ENCODE measurements around the gene RSF1.

The RSF1 gene

GRCh38 chr11:77814848-77815247 is 5.7 kb downstream of the RSF1 start:
- H3K9ac ChIP-seq (ENCODE audit: low read length) = no peak overlapping the region
- H3K4me2 ChIP-seq (ENCODE audit: low read length) = no peak overlapping the region
- peaks cover 95% of the 10 kb centered on the region for H3K79me2 ChIP-seq (ENCODE audit: low read length)
- H3K36me3 ChIP-seq (replicated peaks; ENCODE audit: low read depth, low read length) = peaks cover 32% of the 10 kb centered on the region
- no peak overlapping the region for H2AFZ ChIP-seq (ENCODE audit: low read depth, low read length)
- H3K9me3 ChIP-seq (ENCODE audit: insufficient read depth, low read length) = 0 out of 2 replicates have a peak, but pooled peaks cover 3% of the 10 kb centered on the region
- no peak overlapping the region for H3K4me3 ChIP-seq (ENCODE audit: low read length)
- peaks cover 82% of the 10 kb centered on the region for H4K20me1 ChIP-seq (ENCODE audit: insufficient read depth, low read length)
- TF ChIP-seq, protein P1, sequence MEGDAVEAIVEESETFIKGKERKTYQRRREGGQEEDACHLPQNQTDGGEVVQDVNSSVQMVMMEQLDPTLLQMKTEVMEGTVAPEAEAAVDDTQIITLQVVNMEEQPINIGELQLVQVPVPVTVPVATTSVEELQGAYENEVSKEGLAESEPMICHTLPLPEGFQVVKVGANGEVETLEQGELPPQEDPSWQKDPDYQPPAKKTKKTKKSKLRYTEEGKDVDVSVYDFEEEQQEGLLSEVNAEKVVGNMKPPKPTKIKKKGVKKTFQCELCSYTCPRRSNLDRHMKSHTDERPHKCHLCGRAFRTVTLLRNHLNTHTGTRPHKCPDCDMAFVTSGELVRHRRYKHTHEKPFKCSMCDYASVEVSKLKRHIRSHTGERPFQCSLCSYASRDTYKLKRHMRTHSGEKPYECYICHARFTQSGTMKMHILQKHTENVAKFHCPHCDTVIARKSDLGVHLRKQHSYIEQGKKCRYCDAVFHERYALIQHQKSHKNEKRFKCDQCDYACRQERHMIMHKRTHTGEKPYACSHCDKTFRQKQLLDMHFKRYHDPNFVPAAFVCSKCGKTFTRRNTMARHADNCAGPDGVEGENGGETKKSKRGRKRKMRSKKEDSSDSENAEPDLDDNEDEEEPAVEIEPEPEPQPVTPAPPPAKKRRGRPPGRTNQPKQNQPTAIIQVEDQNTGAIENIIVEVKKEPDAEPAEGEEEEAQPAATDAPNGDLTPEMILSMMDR (IDR thresholded peaks at IDR 0.05; ENCODE audit: low read depth, low read length) = no peak
- TF ChIP-seq EZH2phosphoT487 (IDR thresholded peaks at IDR 0.05; ENCODE audit: low read depth) = no peak
- no peaks in the 10 kb centered on the region for H3K27me3 ChIP-seq (ENCODE audit: low read depth, low read length)
- peaks cover 3% of the 10 kb centered on the region; the same call in 1 of the 2 replicates for H3K4me1 ChIP-seq (ENCODE audit: low read length)
- no peak overlapping the region for H3K27ac ChIP-seq (ENCODE audit: low read length)

- Histone ChIP-seq H3K4me1 (ENCODE audit: low read length) (no peaks in the 10 kb centered on the region), H2AFZ (ENCODE audit: low read depth, low read length) (no peak overlapping the region), H3K27ac (ENCODE audit: low read length) (no peak overlapping the region), H3K79me2 (ENCODE audit: low read length) (peaks cover 92% of the 10 kb centered on the region), H3K4me3 (ENCODE audit: low read length) (no peak overlapping the region), H3K9ac (ENCODE audit: low read length) (no peak overlapping the region), H3K4me2 (ENCODE audit: low read length) (no peak overlapping the region), H4K20me1 (ENCODE audit: insufficient read depth, low read length) (peaks cover 85% of the 10 kb centered on the region), H3K27me3 (ENCODE audit: low read depth, low read length) (no peaks in the 10 kb centered on the region), H3K9me3 (ENCODE audit: insufficient read depth, low read length) (0 out of 2 replicates have a peak, but pooled peaks cover 3% of the 10 kb centered on the region), H3K36me3 (replicated peaks; ENCODE audit: low read depth, low read length) (peaks cover 34% of the 10 kb centered on the region)
- TF ChIP-seq EZH2phosphoT487 (IDR thresholded peaks at IDR 0.05; ENCODE audit: low read depth) = no peak
- TF ChIP-seq, protein P1 (IDR thresholded peaks at IDR 0.05; ENCODE audit: low read depth, low read length) = no peak
Observed at GRCh38 chr11:77813256-77813655, 7.3 kb downstream of the RSF1 start.

- no peak overlapping the region for H3K4me2 ChIP-seq (ENCODE audit: low read length)
- no peaks in the 10 kb centered on the region for H3K4me1 ChIP-seq (ENCODE audit: low read length)
- TF ChIP-seq, protein P1 (IDR thresholded peaks at IDR 0.05; ENCODE audit: low read depth, low read length) = no peak
- no peak for TF ChIP-seq EZH2phosphoT487 (IDR thresholded peaks at IDR 0.05; ENCODE audit: low read depth)
- peaks cover 90% of the 10 kb centered on the region for H3K79me2 ChIP-seq (ENCODE audit: low read length)
- H3K27me3 ChIP-seq (ENCODE audit: low read depth, low read length) = no peaks in the 10 kb centered on the region
- peaks cover 15% of the 10 kb centered on the region for H3K36me3 ChIP-seq (replicated peaks; ENCODE audit: low read depth, low read length)
- H3K9ac ChIP-seq (ENCODE audit: low read length) = no peak overlapping the region
- H4K20me1 ChIP-seq (ENCODE audit: insufficient read depth, low read length) = peaks cover 87% of the 10 kb centered on the region
- no peak overlapping the region for H3K27ac ChIP-seq (ENCODE audit: low read length)
- H3K4me3 ChIP-seq (ENCODE audit: low read length) = no peak overlapping the region
- H2AFZ ChIP-seq (ENCODE audit: low read depth, low read length) = no peak overlapping the region
- no peaks in the 10 kb centered on the region for H3K9me3 ChIP-seq (ENCODE audit: insufficient read depth, low read length)
Observed at GRCh38 chr11:77806993-77807392, 13.5 kb downstream of the RSF1 start.

DNA sequence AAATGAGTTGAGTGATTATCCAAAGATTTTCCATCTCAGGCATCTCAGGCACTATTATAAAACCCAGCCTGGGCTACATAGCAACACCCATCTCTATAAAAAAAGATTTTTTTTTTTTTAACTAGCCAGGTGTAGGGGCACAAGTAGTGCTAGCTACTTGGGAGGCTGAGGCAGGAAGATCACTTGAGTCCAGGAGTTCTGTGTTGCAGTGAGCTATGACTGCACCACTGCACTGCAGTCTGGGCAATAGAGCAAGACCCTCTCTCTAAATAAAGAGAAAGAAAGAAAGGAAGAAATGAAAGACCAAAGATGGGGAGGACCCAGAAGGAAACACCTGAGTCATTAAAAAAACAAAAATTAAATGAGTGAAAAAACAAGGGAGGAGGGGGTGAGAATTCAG is 14.1 kb downstream of the RSF1 start:
- H3K4me3 ChIP-seq (ENCODE audit: low read length) = no peak overlapping the region
- H4K20me1 ChIP-seq (ENCODE audit: insufficient read depth, low read length) = peaks cover 88% of the 10 kb centered on the region
- H3K79me2 ChIP-seq (ENCODE audit: low read length) = peaks cover 92% of the 10 kb centered on the region
- TF ChIP-seq EZH2phosphoT487 (IDR thresholded peaks at IDR 0.05; ENCODE audit: low read depth) = no peak
- TF ChIP-seq, protein P1 (IDR thresholded peaks at IDR 0.05; ENCODE audit: low read depth, low read length) = no peak
- peaks cover 13% of the 10 kb centered on the region for H3K36me3 ChIP-seq (replicated peaks; ENCODE audit: low read depth, low read length)
- no peak overlapping the region for H3K9ac ChIP-seq (ENCODE audit: low read length)
- H3K27ac ChIP-seq (ENCODE audit: low read length) = no peak overlapping the region
- H3K4me2 ChIP-seq (ENCODE audit: low read length) = no peak overlapping the region
- no peak overlapping the region for H2AFZ ChIP-seq (ENCODE audit: low read depth, low read length)
- no peaks in the 10 kb centered on the region for H3K4me1 ChIP-seq (ENCODE audit: low read length)
- H3K27me3 ChIP-seq (ENCODE audit: low read depth, low read length) = no peaks in the 10 kb centered on the region
- no peaks in the 10 kb centered on the region for H3K9me3 ChIP-seq (ENCODE audit: insufficient read depth, low read length)

Measured in OCI-LY3 (cell line).